Activated B cell treated with CpG ODN at 0.5 μM for 24 hours (primary cell): ENCODE data around the gene FARSA. TPM values are rescaled to one million over a fixed set of nuclear protein-coding genes. Genes with fewer than 3 reads are reported as not detected.

Experiments used
- ATAC-seq: fragments of 200-7000 bp; cut with Tn5 transposase; one replicate; pipeline ENCODE4 v1.10.0; 2021; ENCODE audit warnings: low read depth, mild to moderate bottlenecking, moderate library complexity
- CTCF ChIA-PET: fragments of 350-600 bp; sonication (Branson Sonifier 250); formaldehyde crosslinking; loops from one replicate; lab custom pipeline; 2021; ENCODE audit warnings: antibody characterized with exemption; lab: Charles Lee
- POLR2A ChIA-PET: fragments of 350-600 bp; sonication (Branson Sonifier 250); formaldehyde crosslinking; loops from one replicate; lab custom pipeline; 2021; ENCODE audit warnings: antibody characterized with exemption; lab: Charles Lee
- DNase-seq: peaks from one replicate; pipeline ENCODE4 v3.0.0; 2022
- H3K27ac Mint-ChIP-seq: one replicate; pipeline ENCODE4 v1.8.0; 2020; ENCODE audit warnings: mixed read lengths
- H3K27me3 Mint-ChIP-seq: one replicate; pipeline ENCODE4 v1.8.0; 2021; ENCODE audit warnings: mixed read lengths
- H3K36me3 Mint-ChIP-seq: one replicate; pipeline ENCODE4 v1.8.0; 2021; ENCODE audit warnings: low read depth, mixed read lengths
- H3K4me1 Mint-ChIP-seq: one replicate; pipeline ENCODE4 v1.8.0; 2021; ENCODE audit warnings: mixed read lengths
- H3K4me3 Mint-ChIP-seq: one replicate; pipeline ENCODE4 v1.8.0; 2020; ENCODE audit warnings: mild to moderate bottlenecking, mixed read lengths
- H3K9me3 Mint-ChIP-seq: one replicate; pipeline ENCODE4 v1.8.0; 2020; ENCODE audit warnings: mixed read lengths
- intact Hi-C: fragments of 100-400 bp; cut with micrococcal nuclease; formaldehyde crosslinking; loops from one replicate; pipeline ENCODE4 v1.15.1; 2024
- total RNA-seq: library from RNA; stranded (reverse); gene quantifications from 2 replicates; pipeline ENCODE4 v1.2.3, GENCODE V29; 2022
- TF ChIP-seq, protein P1 (sequence below): fragments of 200-600 bp; IDR thresholded peaks from one replicate; pipeline ENCODE4 v1.8.0; 2022; ENCODE audit warnings: antibody characterized with exemption, mild to moderate bottlenecking

FARSA gene
- total RNA-seq, 1 donor from 2014 or later = 76.1 TPM

- Mint-ChIP-seq H3K4me1 (peaks cover 39% of the 10 kb centered on the region), H3K4me3 (no peak overlapping the region), H3K36me3 (peaks cover 89% of the 10 kb centered on the region), H3K9me3 (no peaks in the 10 kb centered on the region), H3K27me3 (no peaks in the 10 kb centered on the region), H3K27ac (peak overlapping the region; percentile 59)
- ChIA-PET CTCF (interaction anchor here (1.7 kb wide), 1 partner anchor 16 kb away, joined by 4 read pairs; no protein-coding TSS in a partner anchor), POLR2A (interaction anchor here (1.3 to 4.3 kb wide), 3 partner anchors 11 to 59 kb away, joined by 3 to 20 read pairs (median 3); partner anchors contain the start of genes CALR, FARSA and GCDH)
- DNase-seq (no peak), ATAC-seq (no peak)
- intact Hi-C loops = no loop called here
- TF ChIP-seq, protein P1, sequence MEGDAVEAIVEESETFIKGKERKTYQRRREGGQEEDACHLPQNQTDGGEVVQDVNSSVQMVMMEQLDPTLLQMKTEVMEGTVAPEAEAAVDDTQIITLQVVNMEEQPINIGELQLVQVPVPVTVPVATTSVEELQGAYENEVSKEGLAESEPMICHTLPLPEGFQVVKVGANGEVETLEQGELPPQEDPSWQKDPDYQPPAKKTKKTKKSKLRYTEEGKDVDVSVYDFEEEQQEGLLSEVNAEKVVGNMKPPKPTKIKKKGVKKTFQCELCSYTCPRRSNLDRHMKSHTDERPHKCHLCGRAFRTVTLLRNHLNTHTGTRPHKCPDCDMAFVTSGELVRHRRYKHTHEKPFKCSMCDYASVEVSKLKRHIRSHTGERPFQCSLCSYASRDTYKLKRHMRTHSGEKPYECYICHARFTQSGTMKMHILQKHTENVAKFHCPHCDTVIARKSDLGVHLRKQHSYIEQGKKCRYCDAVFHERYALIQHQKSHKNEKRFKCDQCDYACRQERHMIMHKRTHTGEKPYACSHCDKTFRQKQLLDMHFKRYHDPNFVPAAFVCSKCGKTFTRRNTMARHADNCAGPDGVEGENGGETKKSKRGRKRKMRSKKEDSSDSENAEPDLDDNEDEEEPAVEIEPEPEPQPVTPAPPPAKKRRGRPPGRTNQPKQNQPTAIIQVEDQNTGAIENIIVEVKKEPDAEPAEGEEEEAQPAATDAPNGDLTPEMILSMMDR = no peak
Observed at GRCh38 chr19:12949363-12950283, 16.1 kb upstream of the FARSA start.

GRCh38 chr19:12948612-12949362, 15.3 kb upstream of the FARSA start:
- peaks cover 39% of the 10 kb centered on the region for H3K4me1 Mint-ChIP-seq
- POLR2A ChIA-PET = interaction anchor here (0.6 to 4.3 kb wide), 3 partner anchors 10 to 155 kb away, joined by 3 to 20 read pairs (median 4); partner anchors contain the start of genes CALR and FARSA
- TF ChIP-seq, protein P1 = no peak
- H3K27me3 Mint-ChIP-seq = no peaks in the 10 kb centered on the region
- H3K9me3 Mint-ChIP-seq = no peaks in the 10 kb centered on the region
- CTCF ChIA-PET = interaction anchor here (1.1 to 1.7 kb wide), 2 partner anchors 17 to 112 kb away, joined by 3 to 4 read pairs; no protein-coding TSS in a partner anchor
- H3K27ac Mint-ChIP-seq = no peak overlapping the region
- no peak overlapping the region for H3K4me3 Mint-ChIP-seq
- DNase-seq = no peak
- peaks cover 88% of the 10 kb centered on the region for H3K36me3 Mint-ChIP-seq
- intact Hi-C loops = no loop called here
- ATAC-seq = no peak

DNA sequence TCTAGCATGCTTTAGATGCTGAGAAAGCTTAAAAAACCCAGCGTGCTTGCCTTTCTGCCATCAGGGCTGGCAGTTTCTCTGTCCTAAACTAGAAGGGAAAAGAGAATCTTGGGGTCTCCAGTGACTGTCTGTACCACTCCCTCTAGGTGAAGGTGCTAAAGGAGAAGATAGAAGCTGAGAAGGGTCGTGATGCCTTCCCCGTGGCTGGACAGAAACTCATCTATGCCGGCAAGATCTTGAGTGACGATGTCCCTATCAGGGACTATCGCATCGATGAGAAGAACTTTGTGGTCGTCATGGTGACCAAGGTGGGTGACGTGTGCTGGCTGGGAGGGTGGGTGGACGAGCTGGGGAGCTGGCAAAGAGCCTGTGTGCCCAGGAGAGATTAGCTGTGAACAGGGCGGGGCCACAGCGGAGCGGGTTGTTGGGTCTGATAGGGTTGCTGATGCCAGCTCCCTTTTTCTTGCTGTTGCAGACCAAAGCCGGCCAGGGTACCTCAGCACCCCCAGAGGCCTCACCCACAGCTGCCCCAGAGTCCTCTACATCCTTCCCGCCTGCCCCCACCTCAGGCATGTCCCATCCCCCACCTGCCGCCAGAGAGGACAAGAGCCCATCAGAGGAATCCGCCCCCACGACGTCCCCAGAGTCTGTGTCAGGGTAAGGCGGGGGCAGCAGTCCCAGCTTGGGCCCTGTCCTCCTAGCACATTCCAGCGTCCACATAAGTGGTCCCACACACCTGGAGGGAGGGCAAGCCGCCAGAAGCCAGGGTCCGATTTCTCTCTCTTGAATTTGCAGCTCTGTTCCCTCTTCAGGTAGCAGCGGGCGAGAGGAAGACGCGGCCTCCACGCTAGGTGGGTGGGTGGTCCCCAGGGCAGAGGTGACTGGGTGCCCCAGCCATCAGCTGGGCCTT, 14.4 kb upstream of the FARSA start:
- Mint-ChIP-seq H3K27me3 (no peaks in the 10 kb centered on the region), H3K9me3 (no peaks in the 10 kb centered on the region), H3K4me3 (no peak overlapping the region), H3K36me3 (peaks cover 89% of the 10 kb centered on the region), H3K4me1 (peaks cover 43% of the 10 kb centered on the region), H3K27ac (peak overlapping the region; percentile 41)
- ATAC-seq = no peak
- POLR2A ChIA-PET = interaction anchor here (0.6 to 4.3 kb wide), 4 partner anchors 8 to 155 kb away, joined by 3 to 20 read pairs (median 4); partner anchors contain the start of genes CALR and FARSA
- DNase-seq = no peak
- CTCF ChIA-PET = interaction anchor here (1.1 kb wide), 1 partner anchor 113 kb away, joined by 3 read pairs; no protein-coding TSS in a partner anchor
- intact Hi-C loops = no loop called here
- TF ChIP-seq, protein P1 = no peak

- no peaks in the 10 kb centered on the region for H3K9me3 Mint-ChIP-seq
- intact Hi-C loops = no loop called here
- no peak for ATAC-seq
- peak overlapping the region; percentile 82 for H3K27ac Mint-ChIP-seq
- H3K36me3 Mint-ChIP-seq = peaks cover 89% of the 10 kb centered on the region
- no peak for DNase-seq
- H3K27me3 Mint-ChIP-seq = no peaks in the 10 kb centered on the region
- TF ChIP-seq, protein P1 = no peak
- H3K4me3 Mint-ChIP-seq = peak overlapping the region; percentile 86
- POLR2A ChIA-PET = interaction anchor here (0.5 to 4.3 kb wide), 7 partner anchors 8 to 147 kb away, joined by 3 to 24 read pairs (median 7); partner anchors contain the start of genes CALR, FARSA, GADD45GIP1 and GCDH
- CTCF ChIA-PET = interaction anchor here (1.5 kb wide), 1 partner anchor 18 kb away, joined by 4 read pairs; no protein-coding TSS in a partner anchor
- H3K4me1 Mint-ChIP-seq = peaks cover 47% of the 10 kb centered on the region
Observed at GRCh38 chr19:12946731-12947496, 13.4 kb upstream of the FARSA start.
